ENCODE measurements around the gene ABCC5.

ABCC5 gene

DNA sequence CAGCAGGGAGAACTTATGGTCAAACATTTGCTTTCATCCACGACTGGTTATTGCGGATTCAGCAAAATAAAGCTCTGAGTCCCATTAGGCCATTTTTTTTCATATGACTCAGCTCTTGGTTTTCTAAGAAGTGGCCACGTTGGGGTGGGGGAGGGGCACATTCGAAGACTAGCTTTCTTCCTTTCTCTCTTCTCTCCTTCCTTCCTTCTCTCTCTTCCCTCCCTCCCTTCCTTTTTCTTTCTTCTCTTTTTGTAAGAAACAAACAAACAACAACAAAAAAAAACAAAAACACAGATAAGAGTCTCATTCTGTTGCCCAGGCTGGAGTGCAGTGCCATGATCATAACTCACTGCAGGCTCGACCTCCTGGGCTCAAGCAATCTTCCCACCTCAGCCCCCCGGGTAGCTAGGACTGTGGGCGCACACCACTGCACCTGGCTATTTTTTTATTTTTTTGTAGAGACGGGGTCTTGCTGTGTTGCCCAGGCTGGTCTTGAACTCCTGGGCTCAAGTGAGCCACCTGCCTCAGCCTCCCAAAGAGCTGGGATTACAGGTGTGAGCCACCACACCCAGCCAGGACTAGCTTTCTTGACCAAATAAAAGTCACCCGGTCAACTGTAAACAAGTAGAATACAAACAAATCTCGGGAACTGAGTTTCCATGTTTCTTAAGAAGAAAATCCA is 41.6 kb downstream of the ABCC5 start:
- DNase-seq (ENCODE audit: low read depth in 3 of 3), result no peak

GRCh38 chr3:183968666-183969245 is 48.9 kb downstream of the ABCC5 start:
- no peak for DNase-seq (ENCODE audit: low read depth in 3 of 3)

- no peak for DNase-seq (ENCODE audit: low read depth in 3 of 3)
These were observed 50.0 kb downstream of the ABCC5 start for GRCh38 chr3:183967693-183968092.

GRCh38 chr3:183966361-183966791 is 51.3 kb downstream of the ABCC5 start:
- no peak for DNase-seq (ENCODE audit: low read depth in 3 of 3)

DNA sequence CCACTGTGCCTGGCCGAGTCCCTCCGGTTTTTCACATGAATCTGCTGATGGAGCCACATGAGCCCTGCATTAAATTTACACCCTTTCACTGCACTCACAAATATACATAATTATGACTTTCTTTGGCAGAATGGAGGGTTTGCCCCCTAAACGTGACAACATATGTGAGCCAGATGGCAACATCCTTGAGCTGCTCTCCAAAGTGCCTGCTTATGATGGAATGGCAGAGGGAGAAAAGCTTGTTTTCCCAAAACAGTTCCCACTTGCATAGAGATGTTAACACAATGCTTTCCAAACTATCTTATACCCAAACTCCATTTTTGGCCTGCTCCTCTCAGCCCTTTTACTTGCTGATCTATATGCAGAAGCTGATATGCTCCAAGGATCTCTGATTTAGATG is 54.9 kb downstream of the ABCC5 start:
- DNase-seq (ENCODE audit: low read depth in 3 of 3), result no peak

- DNase-seq (ENCODE audit: low read depth in 3 of 3), result no peak
These were observed 58.5 kb downstream of the ABCC5 start for GRCh38 chr3:183959214-183959613.

- no peak for DNase-seq (ENCODE audit: low read depth in 3 of 3)
These were observed 58.9 kb downstream of the ABCC5 start for GRCh38 chr3:183958775-183959174.

DNA sequence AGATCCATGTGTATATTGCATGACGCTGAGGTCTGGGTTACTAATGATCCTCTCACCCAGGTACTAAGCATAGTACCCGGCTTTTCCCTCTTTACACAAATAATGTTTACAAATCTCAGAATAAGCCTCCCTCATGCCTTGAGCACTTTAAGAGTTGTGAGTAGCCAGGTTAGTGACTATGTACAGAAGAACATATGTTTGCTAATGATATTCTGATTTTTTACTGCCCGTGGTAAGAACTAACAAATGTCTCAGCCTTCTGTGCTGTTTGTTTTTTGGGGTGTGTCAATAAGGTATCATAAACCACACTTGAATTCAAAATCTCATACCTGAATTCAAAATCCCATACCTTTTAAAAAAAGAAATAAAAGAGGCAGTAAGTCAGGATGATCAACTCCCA is 59.5 kb downstream of the ABCC5 start:
- no peak for DNase-seq (ENCODE audit: low read depth in 3 of 3)

- no peak for DNase-seq (ENCODE audit: low read depth in 3 of 3)
These were observed 62.8 kb downstream of the ABCC5 start for GRCh38 chr3:183954875-183955274.

DNA sequence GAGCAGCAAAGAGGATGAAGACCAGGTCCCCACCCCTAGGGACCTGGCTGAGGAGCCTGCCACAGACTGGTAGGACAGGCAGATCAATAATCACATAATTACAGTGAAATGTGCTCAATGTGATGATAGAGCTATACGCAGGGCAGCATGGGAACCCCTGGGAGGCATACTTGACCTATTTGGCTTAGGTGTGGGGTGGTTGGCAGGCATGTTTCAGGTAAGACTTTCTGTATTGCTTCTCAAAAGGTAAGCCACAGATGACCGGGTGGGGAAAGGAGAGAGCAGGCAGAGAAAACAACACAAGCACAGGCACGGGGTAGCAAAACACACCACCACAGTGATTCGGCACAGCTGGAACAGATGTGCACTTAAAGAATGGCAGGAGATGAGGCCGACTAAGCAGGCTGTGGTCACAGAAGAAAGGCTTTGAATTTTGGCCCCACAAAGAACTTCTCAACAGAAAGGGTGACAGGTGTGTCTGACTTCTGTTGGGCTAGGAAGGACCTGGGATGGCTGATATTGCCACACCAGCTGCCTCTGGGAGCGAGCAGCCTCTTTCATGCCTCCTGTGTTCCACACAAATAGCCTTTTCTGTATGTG is 64.1 kb downstream of the ABCC5 start:
- DNase-seq (ENCODE audit: low read depth in 3 of 3), result no peak

GRCh38 chr3:183951459-183951858 is 66.2 kb downstream of the ABCC5 start:
- no peak for DNase-seq (ENCODE audit: low read depth in 3 of 3)

DNA sequence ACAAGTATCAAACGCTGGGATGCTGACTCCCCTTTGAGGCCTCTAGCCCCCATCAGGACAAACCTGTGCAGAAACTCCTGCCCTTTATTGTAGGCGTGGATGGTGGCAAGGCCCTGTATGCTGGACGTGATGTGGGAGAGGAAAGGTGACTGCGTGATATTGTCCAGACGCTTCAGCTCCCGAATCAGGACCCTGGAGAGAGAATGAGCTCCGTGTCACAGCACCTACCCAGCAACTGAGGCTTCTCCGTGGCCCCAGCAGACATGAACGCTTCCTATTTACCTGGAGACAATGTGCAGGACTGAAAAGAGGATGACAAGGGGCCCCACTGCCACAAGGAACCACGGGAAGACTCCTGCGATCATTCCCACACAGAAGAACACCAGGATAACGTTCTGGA is 68.0 kb downstream of the ABCC5 start:
- DNase-seq (ENCODE audit: low read depth in 3 of 3), result no peak

DNA sequence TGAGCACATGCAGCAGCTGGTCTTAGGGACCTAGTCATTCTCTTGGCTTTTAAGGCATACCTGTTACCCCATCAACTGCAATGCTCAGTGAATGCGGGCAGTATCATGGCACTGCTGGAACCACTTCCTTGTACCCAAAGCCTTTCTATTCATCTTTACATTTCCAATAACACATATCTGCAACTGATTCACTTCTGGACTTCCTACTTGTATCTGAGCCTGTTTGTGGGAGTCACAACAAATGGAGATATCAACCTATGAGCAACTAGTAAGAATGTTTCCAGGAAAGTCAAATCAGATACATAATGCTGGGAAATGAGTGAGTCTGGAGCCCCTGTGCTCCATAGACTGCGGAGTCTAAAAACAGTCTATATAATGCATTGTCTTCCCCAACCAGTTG is 71.6 kb downstream of the ABCC5 start:
- DNase-seq (ENCODE audit: low read depth in 3 of 3), result no peak

DNA sequence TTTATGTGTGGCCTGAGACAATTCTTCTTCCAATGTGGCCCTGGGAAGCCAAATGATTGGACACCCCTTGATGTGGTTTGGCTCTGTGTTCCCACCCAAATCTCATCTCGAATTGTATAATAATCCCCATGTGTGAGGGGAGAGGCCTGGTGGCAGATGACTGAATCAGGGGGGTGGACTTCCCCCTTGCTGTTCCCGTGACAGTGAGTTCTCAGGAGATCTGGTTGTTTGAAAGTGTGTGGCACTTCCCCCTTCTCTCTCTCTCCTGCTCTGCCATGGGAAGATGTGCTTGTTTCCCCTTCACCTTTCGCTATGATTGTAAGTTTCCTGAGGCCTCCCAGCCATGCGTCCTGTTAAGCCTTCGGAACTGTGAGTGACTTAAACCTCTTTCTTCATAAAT is 72.9 kb downstream of the ABCC5 start:
- DNase-seq (ENCODE audit: low read depth in 3 of 3), result no peak

DNA sequence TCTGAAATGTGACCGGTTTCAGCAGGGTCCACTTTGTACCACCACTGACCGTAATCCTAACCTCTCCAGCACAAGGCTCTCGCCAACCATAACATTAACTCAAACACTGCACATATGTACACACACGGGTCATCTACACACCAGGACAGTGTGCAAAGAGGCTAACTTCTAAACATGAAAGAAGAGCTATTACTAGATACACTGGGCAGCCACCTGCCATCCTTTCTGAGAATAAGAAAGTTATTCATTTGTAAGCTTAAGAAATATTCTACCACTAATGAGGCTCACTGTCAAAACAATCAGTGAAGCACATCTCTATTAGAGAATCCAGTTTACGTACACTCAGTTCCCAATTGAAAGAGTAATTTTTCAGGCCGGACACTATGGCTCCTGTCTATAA is 73.9 kb downstream of the ABCC5 start:
- DNase-seq (ENCODE audit: low read depth in 3 of 3), result no peak

GRCh38 chr3:183941216-183941615 is 76.5 kb downstream of the ABCC5 start:
- DNase-seq (ENCODE audit: low read depth in 3 of 3), result no peak

- no peak for DNase-seq (ENCODE audit: low read depth in 3 of 3)
These were observed 79.9 kb downstream of the ABCC5 start for GRCh38 chr3:183937601-183938286.

- DNase-seq (ENCODE audit: low read depth in 3 of 3), result no peak
These were observed 84.5 kb downstream of the ABCC5 start for GRCh38 chr3:183933160-183933559.

GRCh38 chr3:183931881-183932280 is 85.8 kb downstream of the ABCC5 start:
- DNase-seq (ENCODE audit: low read depth in 3 of 3), result no peak

DNA sequence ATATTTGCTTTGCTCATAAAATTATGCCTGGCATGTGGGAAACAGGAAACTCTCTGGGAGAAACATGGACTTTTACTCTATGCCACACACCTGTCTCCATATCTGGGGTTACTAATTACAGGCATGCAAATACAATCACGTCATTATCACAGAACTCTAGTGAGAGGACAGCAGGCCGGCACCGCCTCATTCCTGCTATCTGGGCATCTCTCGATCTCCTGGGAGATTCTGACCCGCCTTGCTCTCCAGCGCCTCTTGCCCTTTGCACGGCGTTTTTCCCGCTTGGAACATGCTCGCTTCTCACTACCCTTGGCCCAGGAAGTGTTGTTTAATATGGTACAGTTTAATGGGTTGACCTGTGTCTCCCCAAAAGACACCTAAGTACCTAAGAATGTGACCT is 87.6 kb downstream of the ABCC5 start:
- no peak for DNase-seq (ENCODE audit: low read depth in 3 of 3)

DNA sequence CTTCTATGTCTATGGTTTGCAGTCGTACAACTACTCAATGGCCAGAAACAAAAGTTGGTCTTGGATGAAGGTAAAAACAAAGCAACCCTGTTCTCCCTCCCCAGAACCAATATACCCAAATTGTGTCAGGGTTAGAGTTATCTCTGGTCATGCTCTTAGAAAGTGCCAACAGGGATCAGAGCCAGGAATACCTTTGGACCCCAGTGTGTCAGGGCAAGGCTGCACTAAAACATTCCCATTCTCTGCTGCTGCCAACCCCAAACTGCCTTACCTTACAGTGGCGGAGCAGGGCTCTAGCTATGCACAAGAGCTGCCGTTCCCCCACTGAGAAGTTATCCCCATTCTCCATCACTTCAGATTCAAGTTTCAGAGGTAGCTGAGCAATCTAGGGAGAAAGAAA is 90.6 kb downstream of the ABCC5 start:
- no peak for DNase-seq (ENCODE audit: low read depth in 3 of 3)

DNA sequence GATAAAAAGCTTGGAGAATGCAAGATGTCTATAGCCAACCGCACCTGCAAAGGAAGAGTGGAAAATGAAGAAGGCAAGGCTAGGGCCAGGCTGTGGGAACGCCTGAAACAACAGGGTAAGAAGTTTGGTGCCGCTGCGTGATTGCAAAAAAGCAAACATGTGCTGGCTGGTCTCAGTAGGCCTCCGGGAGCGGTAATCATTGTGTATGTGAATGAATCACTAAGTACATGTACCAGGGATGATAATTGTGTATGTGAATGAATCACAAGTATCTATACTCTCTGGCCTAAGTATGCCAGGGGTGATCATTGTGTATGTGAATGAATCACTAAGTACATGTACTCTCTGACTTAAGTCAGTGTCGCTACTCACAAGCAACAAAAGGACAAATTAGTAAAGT is 92.7 kb downstream of the ABCC5 start:
- no peak for DNase-seq (ENCODE audit: low read depth in 3 of 3)

- DNase-seq (ENCODE audit: low read depth in 3 of 3), result no peak
These were observed 93.1 kb downstream of the ABCC5 start for GRCh38 chr3:183924543-183924942.
